BE2C (cell line): ENCODE results near the gene PBX1.

ENCODE experiments used
- DNase-seq: peaks from one replicate; pipeline ENCODE4 v3.0.0-alpha.2; 2020
- H3K27me3 ChIP-seq: fragments of 250-450 bp; sonication (Bioruptor Pico); 2 replicates; pipeline ENCODE4 v1.5.1; 2020; ENCODE audit warnings: mild to moderate bottlenecking
- H3K36me3 ChIP-seq: fragments of 250-450 bp; sonication (Bioruptor Pico); 2 replicates; pipeline ENCODE4 v1.5.1; 2020; ENCODE audit warnings: mild to moderate bottlenecking
- H3K4me1 ChIP-seq: fragments of 250-450 bp; sonication (Bioruptor Pico); 2 replicates; pipeline ENCODE4 v1.5.1; 2020
- H3K4me3 ChIP-seq: 2 replicates; pipeline ENCODE4 v1.5.1; 2011; ENCODE audit warnings: low read depth, low read length
- H3K9me3 ChIP-seq: fragments of 250-450 bp; sonication (Bioruptor Pico); 2 replicates; pipeline ENCODE4 v1.5.1; 2020
- CTCF ChIP-seq: IDR thresholded peaks from 2 replicates; pipeline ENCODE4 v1.5.1; 2012; ENCODE audit warnings: mild to moderate bottlenecking, low read depth, low read length

The PBX1 gene

GRCh38 chr1:164577291-164577690 is 18.3 kb downstream of the PBX1 start:
- no peak for DNase-seq
- Histone ChIP-seq H3K36me3 (no peaks in the 10 kb centered on the region), H3K27me3 (no peaks in the 10 kb centered on the region), H3K4me1 (no peaks in the 10 kb centered on the region), H3K4me3 (no peak overlapping the region), H3K9me3 (no peaks in the 10 kb centered on the region)
- no peak for TF ChIP-seq CTCF

DNA sequence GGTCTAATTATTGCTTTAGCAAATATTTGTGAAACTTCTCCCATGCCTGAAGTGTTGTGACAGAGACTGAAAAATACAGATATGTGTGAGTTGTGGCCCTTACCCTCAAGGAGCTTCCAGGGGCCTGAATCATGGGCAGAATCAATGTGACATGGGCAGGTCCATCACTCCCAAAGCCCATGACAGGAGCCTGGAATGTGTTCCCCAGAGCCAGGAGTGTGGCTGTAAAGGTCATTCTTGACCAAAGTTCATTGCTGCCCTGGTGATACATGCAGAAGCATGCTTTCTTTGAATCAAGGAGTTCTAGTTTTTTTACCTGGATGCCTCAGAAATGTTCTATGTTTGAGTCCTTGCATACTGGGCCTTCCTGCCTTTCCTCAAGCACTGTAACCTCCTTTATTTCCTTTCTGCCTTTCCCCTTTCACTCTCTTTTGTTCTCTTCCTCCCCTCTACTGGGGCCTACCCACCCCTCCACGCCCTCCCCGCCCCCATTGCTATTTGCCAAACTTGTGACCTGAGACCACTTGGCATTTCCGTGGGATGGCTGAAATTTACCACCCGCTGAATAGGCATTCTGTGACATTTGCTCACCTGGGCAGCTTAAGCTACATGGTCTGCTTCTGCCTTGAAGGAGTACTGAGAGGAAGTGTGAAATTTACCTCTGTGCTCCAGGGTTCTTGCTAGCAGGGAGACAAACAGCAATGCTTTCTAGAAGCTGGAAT is 19.7 kb downstream of the PBX1 start:
- Histone ChIP-seq H3K36me3 (no peaks in the 10 kb centered on the region), H3K27me3 (no peaks in the 10 kb centered on the region), H3K4me1 (no peaks in the 10 kb centered on the region)

DNA sequence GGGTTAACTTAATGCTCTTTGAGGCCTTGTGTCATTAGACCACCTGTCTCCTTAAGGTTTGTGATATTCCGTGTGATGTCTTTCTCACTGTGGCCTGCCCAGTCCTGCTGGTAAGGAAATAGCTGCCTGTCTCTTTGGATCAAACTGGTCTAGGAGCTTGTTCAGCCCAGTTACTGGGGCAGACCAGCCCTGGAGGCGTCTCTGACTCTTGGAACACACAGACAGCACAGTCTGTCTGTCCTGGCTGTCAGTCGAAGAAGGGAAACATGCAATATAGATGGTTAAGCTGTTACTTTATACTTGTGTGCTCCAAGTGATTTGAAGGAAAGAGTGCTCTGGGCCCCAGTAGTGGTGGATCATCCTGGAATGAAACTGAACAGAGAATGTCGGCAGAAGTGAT is 20.4 kb downstream of the PBX1 start:
- TF ChIP-seq CTCF = no peak
- Histone ChIP-seq H3K9me3 (no peaks in the 10 kb centered on the region), H3K4me3 (no peak overlapping the region), H3K36me3 (no peaks in the 10 kb centered on the region), H3K4me1 (no peaks in the 10 kb centered on the region), H3K27me3 (no peaks in the 10 kb centered on the region)
- DNase-seq = no peak

More for the DNA sequence above, 19.7 kb downstream of the PBX1 start:
- TF ChIP-seq CTCF = no peak
- DNase-seq = no peak
- Histone ChIP-seq H3K9me3 (no peaks in the 10 kb centered on the region), H3K4me3 (no peak overlapping the region)

DNA sequence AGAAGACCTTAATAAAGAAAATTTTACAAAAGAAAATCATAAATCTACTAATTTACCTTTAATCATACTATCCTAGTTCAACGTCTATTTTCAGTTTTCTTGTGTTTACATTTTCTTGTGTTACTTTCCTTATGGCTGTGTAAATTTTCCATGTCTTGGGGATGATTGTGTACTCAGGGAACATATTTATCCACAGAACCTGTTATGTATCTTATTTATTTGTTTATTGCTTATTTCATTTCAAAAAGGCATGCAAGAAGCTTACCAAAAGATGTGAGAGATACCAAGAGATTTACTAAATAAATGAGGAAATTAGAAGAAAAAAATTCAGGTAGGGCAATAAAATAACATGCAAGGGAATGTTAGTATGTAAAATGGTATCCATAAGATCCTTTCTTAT is 22.8 kb downstream of the PBX1 start:
- H3K4me1 ChIP-seq = no peaks in the 10 kb centered on the region
- H3K9me3 ChIP-seq = no peaks in the 10 kb centered on the region
- DNase-seq = no peak
- H3K4me3 ChIP-seq = no peak overlapping the region
- TF ChIP-seq CTCF = no peak
- H3K36me3 ChIP-seq = no peaks in the 10 kb centered on the region
- no peaks in the 10 kb centered on the region for H3K27me3 ChIP-seq

GRCh38 chr1:164583196-164583595 is 24.2 kb downstream of the PBX1 start:
- DNase-seq = no peak
- Histone ChIP-seq H3K36me3 (no peaks in the 10 kb centered on the region), H3K4me1 (no peaks in the 10 kb centered on the region), H3K4me3 (no peak overlapping the region), H3K9me3 (no peaks in the 10 kb centered on the region), H3K27me3 (no peaks in the 10 kb centered on the region)
- TF ChIP-seq CTCF = no peak

GRCh38 chr1:164583835-164584539 is 25.0 kb downstream of the PBX1 start:
- H3K36me3 ChIP-seq = no peaks in the 10 kb centered on the region
- no peak for DNase-seq
- H3K27me3 ChIP-seq = no peaks in the 10 kb centered on the region
- H3K4me1 ChIP-seq = no peaks in the 10 kb centered on the region
- TF ChIP-seq CTCF = no peak
- H3K4me3 ChIP-seq = no peak overlapping the region
- no peaks in the 10 kb centered on the region for H3K9me3 ChIP-seq
